ENCODE results near the gene RMI2.

- TF ChIP-seq TARDBP (IDR thresholded peaks at IDR 0.05) (no peak), BHLHE40 (IDR thresholded peaks at IDR 0.05; ENCODE audit: borderline replicate concordance) (no peak), ARNT (IDR thresholded peaks at IDR 0.05) (no peak), PKNOX1 (IDR thresholded peaks at IDR 0.05) (no peak), CTBP1 (IDR thresholded peaks at IDR 0.05; ENCODE audit: borderline replicate concordance) (no peak), SP1 (IDR thresholded peaks at IDR 0.05) (no peak), NFRKB (IDR thresholded peaks at IDR 0.05) (no peak), FOXA1 (IDR thresholded peaks at IDR 0.05) (no peak), ELF4 (IDR thresholded peaks at IDR 0.05) (no peak)
These were observed 32.4 kb upstream of the RMI2 start for GRCh38 chr16:11312718-11313492.

Measured in HEK293T (cell line).